Muscle layer of colon (tissue), 2 donors: ENCODE measurements around the gene TMEM215.
"Not testable (repeated sequence)": the region's sequence is repeated elsewhere in the genome, so short reads cannot be mapped to it uniquely, and the experiment has no call there.

Source experiments
- H3K27ac ChIP-seq: one replicate; pipeline ENCODE4 v1.7.0; 2013; ENCODE audit warnings: low read depth, mild to moderate bottlenecking, low read length, moderate library complexity
- H3K27me3 ChIP-seq, 2 donors: one replicate each; pipeline ENCODE4 v1.7.0; 2013; ENCODE audit warnings: low read length in 2 of 2, mild to moderate bottlenecking in 2 of 2; ENCODE audit not compliant: insufficient read depth in 2 of 2, control insufficient read depth in 1 of 2
- H3K36me3 ChIP-seq: one replicate; pipeline ENCODE4 v1.7.0; 2013; ENCODE audit warnings: mild to moderate bottlenecking, low read length; ENCODE audit not compliant: insufficient read depth
- H3K4me1 ChIP-seq: one replicate; pipeline ENCODE4 v1.7.0; 2013; ENCODE audit warnings: mild to moderate bottlenecking, low read length; ENCODE audit not compliant: insufficient read depth
- H3K4me3 ChIP-seq, 2 donors: one replicate each; pipeline ENCODE4 v1.7.0; 2013; ENCODE audit warnings: low read length in 2 of 2, low read depth in 1 of 2, mild to moderate bottlenecking in 1 of 2, moderate library complexity in 1 of 2
- H3K9ac ChIP-seq: one replicate; pipeline ENCODE4 v1.7.0; 2013; ENCODE audit warnings: low read length
- H3K9me3 ChIP-seq: one replicate; pipeline ENCODE4 v1.7.0; 2013; ENCODE audit warnings: mild to moderate bottlenecking, low read length
- donor health status: abdominal sarcoma.
- donor health status: Adenocarcinoma of cecum.

The TMEM215 gene

DNA sequence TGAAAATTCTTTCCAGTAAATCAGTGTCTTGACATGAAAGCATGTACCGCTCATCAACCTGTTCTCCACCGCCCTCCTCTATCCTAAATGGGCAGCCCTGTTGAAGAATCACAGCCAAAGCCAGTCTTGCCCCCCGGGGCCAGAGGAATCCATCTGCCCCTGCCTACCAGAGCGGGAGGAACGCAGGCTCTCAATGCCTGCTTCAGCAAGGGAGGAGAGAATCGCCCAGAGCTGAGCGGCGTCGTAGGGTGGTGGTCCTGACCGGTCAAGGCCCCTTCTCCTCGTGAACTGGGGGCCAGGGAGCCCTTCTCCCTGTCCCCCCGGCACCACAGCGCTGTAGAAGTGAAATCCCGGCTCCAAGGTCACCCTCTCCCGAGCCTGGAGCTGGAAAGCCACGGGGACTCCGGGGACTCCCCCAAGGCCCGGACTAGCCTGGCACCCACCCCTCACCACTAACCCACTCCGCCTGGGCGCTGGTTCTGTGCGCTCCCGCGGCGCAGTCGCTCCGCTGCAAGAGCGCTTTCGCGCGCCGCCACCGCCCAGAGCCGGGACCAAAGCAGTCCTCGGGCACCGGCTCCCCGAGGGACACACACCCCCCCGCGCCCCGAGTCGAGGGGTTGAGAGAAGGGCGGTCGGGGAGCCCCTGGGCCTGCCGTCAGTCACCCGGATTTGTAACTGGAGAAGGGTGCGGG is 718 bp upstream of the TMEM215 start:
- H3K27me3 ChIP-seq = peaks cover 12 to 25% of the 10 kb centered on the region in 2 donors
- H3K4me3 ChIP-seq = no peak overlapping the region
- no peaks in the 10 kb centered on the region for H3K36me3 ChIP-seq
- H3K4me1 ChIP-seq = no peaks in the 10 kb centered on the region
- H3K27ac ChIP-seq = no peak overlapping the region
- no peak overlapping the region for H3K9ac ChIP-seq
- no peaks in the 10 kb centered on the region for H3K9me3 ChIP-seq

DNA sequence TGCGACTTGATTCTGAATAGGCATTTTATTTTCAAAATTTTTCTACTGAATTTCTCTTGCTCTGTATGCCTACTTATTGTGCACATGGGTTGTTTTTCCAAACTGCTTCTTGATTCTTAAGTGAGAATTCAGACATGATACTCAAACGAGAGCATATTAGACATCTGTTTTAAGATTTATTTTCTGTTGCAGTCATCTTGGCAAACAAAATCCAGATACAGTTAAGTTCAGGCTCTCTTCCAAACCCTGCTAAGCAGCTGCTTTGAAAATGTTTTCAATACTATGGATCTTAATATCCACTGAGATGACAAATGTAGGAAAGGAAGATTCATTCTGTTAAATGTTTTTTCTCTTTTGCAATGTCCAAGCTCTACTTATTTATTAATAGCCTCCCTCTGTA is 4.5 kb downstream of the TMEM215 start:
- no peak overlapping the region for H3K4me3 ChIP-seq
- H3K4me1 ChIP-seq = no peaks in the 10 kb centered on the region
- no peaks in the 10 kb centered on the region for H3K36me3 ChIP-seq
- H3K27me3 ChIP-seq = peaks cover 7 to 19% of the 10 kb centered on the region in 2 donors
- no peak overlapping the region for H3K27ac ChIP-seq
- no peaks in the 10 kb centered on the region for H3K9me3 ChIP-seq
- H3K9ac ChIP-seq = no peak overlapping the region

DNA sequence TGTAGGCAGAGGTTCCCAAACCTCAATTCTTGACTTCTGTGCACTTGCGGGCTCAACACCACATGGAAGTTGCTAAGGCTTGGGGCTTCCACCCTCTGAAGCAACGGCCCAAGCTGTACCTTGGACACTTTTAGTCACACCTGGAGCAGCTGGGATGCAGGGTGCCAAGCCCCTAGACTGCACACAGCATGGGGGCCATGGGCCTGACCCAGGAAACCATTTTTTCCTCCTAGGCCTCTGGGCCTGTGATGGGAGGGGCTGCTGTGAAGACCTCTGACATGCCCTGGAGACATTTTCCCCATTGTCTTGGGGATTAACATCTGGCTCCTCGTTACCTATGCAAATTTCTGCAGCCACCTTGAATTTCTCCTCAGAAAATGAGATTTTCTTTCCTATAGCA is 12.7 kb downstream of the TMEM215 start:
- not testable (repeated sequence) for H3K27ac ChIP-seq, H3K4me1 ChIP-seq, H3K9me3 ChIP-seq, H3K9ac ChIP-seq, H3K36me3 ChIP-seq, H3K27me3 ChIP-seq, H3K4me3 ChIP-seq

GRCh38 chr9:32801530-32801929 is 18.2 kb downstream of the TMEM215 start:
- Histone ChIP-seq H3K4me1 (no peaks in the 10 kb centered on the region), H3K9me3 (no peaks in the 10 kb centered on the region), H3K27me3 (no peaks in the 10 kb centered on the region), H3K27ac (no peak overlapping the region), H3K9ac (no peak overlapping the region), H3K4me3 (no peak overlapping the region), H3K36me3 (no peaks in the 10 kb centered on the region)

DNA sequence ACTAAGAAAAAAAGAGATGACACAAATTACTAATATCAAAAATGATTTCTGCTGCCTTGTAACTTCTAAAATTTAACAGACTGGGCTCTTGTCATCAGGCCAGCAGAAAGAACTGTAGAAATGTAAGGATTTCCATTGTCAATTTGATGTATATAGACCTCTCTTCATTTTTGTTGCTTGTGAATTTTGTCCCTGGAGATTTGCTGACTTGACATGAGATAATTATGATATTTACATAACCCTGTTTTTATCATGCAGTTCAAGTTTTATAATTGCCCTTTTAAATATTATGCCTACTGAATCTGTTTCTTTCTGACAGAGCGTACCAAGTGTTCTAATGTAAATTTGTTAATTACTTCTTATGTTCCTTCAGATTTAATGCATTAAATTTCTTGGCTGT is 23.9 kb downstream of the TMEM215 start:
- H3K27ac ChIP-seq = no peak overlapping the region
- H3K4me1 ChIP-seq = no peaks in the 10 kb centered on the region
- no peaks in the 10 kb centered on the region for H3K36me3 ChIP-seq
- H3K4me3 ChIP-seq = no peak overlapping the region
- H3K27me3 ChIP-seq = no peaks in the 10 kb centered on the region
- H3K9ac ChIP-seq = no peak overlapping the region
- no peaks in the 10 kb centered on the region for H3K9me3 ChIP-seq

- Histone ChIP-seq H3K4me1 (no peaks in the 10 kb centered on the region), H3K27ac (no peak overlapping the region), H3K9ac (no peak overlapping the region), H3K4me3 (no peak overlapping the region), H3K36me3 (no peaks in the 10 kb centered on the region), H3K9me3 (no peaks in the 10 kb centered on the region), H3K27me3 (no peaks in the 10 kb centered on the region)
These were observed 27.9 kb downstream of the TMEM215 start for GRCh38 chr9:32811246-32811645.

GRCh38 chr9:32820322-32820721 is 37.0 kb downstream of the TMEM215 start:
- H3K9ac ChIP-seq = no peak overlapping the region
- no peaks in the 10 kb centered on the region for H3K9me3 ChIP-seq
- peaks cover 3% of the 10 kb centered on the region for H3K4me1 ChIP-seq
- no peaks in the 10 kb centered on the region for H3K36me3 ChIP-seq
- H3K4me3 ChIP-seq = no peak overlapping the region
- no peaks in the 10 kb centered on the region for H3K27me3 ChIP-seq
- H3K27ac ChIP-seq = no peak overlapping the region

DNA sequence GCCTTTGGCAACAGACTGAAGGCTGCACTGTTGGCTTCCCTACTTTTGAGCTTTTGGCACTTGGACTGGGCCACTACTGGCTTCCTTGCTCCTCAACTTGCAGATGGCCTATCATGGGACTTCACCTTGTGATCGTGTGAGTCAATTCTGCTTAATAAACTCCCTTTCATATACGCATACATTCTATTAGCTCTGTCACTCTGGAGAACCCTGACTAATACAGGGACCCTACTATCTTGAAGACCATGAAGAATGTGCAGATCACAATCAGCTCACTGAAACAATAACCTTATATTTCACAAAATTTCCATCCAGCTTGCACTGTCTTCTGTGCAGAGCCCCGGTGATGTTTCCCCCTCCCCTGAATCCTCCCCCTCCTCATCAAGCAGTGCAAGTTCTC is 39.8 kb downstream of the TMEM215 start:
- H3K4me3 ChIP-seq = no peak overlapping the region
- peaks cover 5% of the 10 kb centered on the region for H3K4me1 ChIP-seq
- H3K9ac ChIP-seq = no peak overlapping the region
- no peaks in the 10 kb centered on the region for H3K36me3 ChIP-seq
- H3K27me3 ChIP-seq = no peaks in the 10 kb centered on the region
- no peak overlapping the region for H3K27ac ChIP-seq
- H3K9me3 ChIP-seq = no peaks in the 10 kb centered on the region

DNA sequence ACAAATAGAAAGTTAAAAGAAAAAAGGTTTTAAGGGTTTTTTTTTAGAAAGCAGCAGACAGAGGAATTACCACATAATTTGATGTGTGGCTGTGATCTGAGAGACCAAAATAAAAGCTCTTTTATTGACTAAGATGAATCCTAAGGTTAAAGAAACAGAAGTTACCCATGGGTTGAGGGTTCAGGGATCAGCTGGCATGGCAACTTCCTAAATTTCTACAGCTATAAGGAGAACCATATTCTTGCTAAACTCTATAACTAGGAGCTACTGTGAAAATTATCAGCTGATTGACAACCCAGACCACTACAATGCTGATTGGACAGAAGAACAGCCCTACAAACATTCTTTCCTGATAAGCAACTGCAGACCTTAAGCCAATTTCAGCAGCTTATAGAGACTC is 40.2 kb downstream of the TMEM215 start:
- H3K27me3 ChIP-seq = no peaks in the 10 kb centered on the region
- H3K4me1 ChIP-seq = peaks cover 5% of the 10 kb centered on the region

DNA sequence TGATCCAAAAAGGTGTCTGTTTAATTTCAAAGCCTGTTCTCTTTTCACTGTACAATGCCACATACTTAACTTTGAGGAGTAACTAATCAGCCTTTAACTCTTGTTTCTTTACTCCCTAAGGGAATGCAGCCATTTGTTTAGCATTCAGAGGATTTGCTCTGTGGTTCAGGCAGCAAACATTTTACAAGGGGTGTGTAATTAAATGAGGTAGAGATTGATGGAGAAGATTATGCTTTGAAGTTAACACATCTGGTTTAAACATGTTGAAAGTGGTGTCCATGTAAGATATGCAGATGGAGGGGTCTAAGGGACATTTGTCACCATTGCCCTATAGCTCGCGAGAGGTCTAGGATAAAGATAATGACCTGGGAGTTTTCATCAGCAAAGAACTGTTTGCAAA is 41.9 kb downstream of the TMEM215 start:
- Histone ChIP-seq H3K4me1 (peaks cover 5% of the 10 kb centered on the region), H3K4me3 (no peak overlapping the region), H3K9me3 (no peaks in the 10 kb centered on the region), H3K9ac (no peak overlapping the region), H3K27me3 (no peaks in the 10 kb centered on the region), H3K27ac (no peak overlapping the region), H3K36me3 (no peaks in the 10 kb centered on the region)

More for the DNA sequence above, 40.2 kb downstream of the TMEM215 start:
- H3K4me3 ChIP-seq = no peak overlapping the region
- no peaks in the 10 kb centered on the region for H3K36me3 ChIP-seq
- H3K9ac ChIP-seq = no peak overlapping the region
- no peak overlapping the region for H3K27ac ChIP-seq
- H3K9me3 ChIP-seq = no peaks in the 10 kb centered on the region

- no peak overlapping the region for H3K9ac ChIP-seq
- no peaks in the 10 kb centered on the region for H3K27me3 ChIP-seq
- H3K36me3 ChIP-seq = no peaks in the 10 kb centered on the region
- no peak overlapping the region for H3K27ac ChIP-seq
- peaks cover 5% of the 10 kb centered on the region for H3K4me1 ChIP-seq
- no peaks in the 10 kb centered on the region for H3K9me3 ChIP-seq
- H3K4me3 ChIP-seq = no peak overlapping the region
These were observed 45.5 kb downstream of the TMEM215 start for GRCh38 chr9:32828861-32829260.

GRCh38 chr9:32832346-32832745 is 49.0 kb downstream of the TMEM215 start:
- Histone ChIP-seq H3K4me3 (no peak overlapping the region), H3K27ac (no peak overlapping the region), H3K9ac (no peak overlapping the region), H3K4me1 (no peaks in the 10 kb centered on the region), H3K36me3 (no peaks in the 10 kb centered on the region), H3K27me3 (no peaks in the 10 kb centered on the region), H3K9me3 (no peaks in the 10 kb centered on the region)
